Liver (tissue), 3 donors: ENCODE data around the gene NAA50.

Experiments
- ATF3 ChIP-seq: IDR thresholded peaks from 2 replicates; pipeline ENCODE4 v1.6.1; 2016; ENCODE audit warnings: antibody characterized with exemption
- CTCF ChIP-seq: fragments of 150-350 bp; IDR thresholded peaks from 2 replicates; pipeline ENCODE4 v1.5.1; 2017; ENCODE audit warnings: improper control_type of control experiment, low read depth, low read length; ENCODE audit not compliant: missing input control
- REST ChIP-seq: IDR thresholded peaks from 2 replicates; pipeline ENCODE4 v1.6.1; 2016; ENCODE audit warnings: antibody characterized with exemption, mild to moderate bottlenecking
- RXRA ChIP-seq, 2 donors: IDR thresholded peaks; 2 replicates each; pipeline ENCODE4 v1.6.1; 2017 to 2018; ENCODE audit warnings: antibody characterized with exemption in 2 of 2, mild to moderate bottlenecking in 1 of 2
- TAF1 ChIP-seq: conservative IDR thresholded peaks from 2 replicates; pipeline ENCODE4 v1.6.1; 2016; ENCODE audit warnings: antibody characterized with exemption, mild to moderate bottlenecking
- YY1 ChIP-seq: IDR thresholded peaks from 2 replicates; pipeline ENCODE4 v1.6.1; 2016; ENCODE audit warnings: antibody characterized with exemption, mild to moderate bottlenecking
- donor health status: healthy.
- donor health status: healthy.

GRCh38 chr3:113731694-113732093 is 14.4 kb downstream of the NAA50 start:
- TF ChIP-seq ATF3 (no peak), CTCF (no peak), YY1 (no peak), RXRA (IDR thresholded peaks at IDR 0.05) (no peak), TAF1 (no peak), REST (no peak)
